ENCODE measurements around the gene PI4KB. TPM values are rescaled to one million over a fixed set of nuclear protein-coding genes. Genes with fewer than 3 reads are reported as not detected.

Gene PI4KB
- total and polyA plus RNA-seq, 9 of the 15 experiments (the other 6 are each of a cell fraction or from before 2014, with no cell fraction given): 3.1 to 65.4 (median 45.1) TPM

DNA sequence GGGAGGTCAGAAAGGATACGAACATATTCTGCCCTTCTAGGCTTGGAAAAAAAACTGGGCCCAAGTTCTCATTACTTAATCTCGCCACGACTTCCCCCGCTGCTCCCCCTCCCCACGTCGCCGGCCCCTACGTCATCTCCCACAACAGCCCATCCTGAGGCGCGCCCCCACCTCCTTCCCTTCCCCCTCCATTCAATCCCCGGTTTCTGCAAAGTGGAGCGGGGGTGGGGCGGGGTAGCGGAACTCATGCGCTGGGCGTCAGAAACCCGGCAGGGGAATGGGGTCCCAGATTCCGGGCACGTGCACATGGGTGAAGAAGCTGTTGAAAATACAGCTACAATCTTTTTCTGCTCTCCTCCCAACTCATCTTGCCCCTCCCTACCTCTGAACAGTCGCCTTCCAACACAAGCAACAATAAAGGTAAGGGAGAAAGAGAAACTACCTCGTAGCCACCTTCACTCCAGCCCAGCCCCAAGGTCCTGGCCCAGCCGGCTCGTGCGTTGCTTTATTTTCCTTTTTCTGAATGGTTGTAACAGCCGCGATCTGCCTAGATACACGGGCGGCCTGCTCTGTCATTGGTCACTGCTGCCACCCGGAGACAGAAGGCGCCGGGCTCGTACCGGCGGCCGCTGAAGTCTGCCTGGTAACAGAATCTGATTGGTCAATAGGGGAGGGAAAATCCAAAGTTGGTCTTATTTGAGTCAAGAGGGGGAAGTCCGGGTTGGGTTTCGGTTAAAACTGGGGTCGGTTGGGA is 19.7 kb upstream of the PI4KB start, which contains the start of gene RFX5 (continued):
- TF ChIP-seq FOXP4 (CRISPR knock-in tag; IDR thresholded peaks at IDR 0.05; ENCODE audit: borderline replicate concordance) (0 out of 2 replicates have a peak, but pooled peaks have one; percentile 44), PHF8 (IDR thresholded peaks at IDR 0.05; ENCODE audit: borderline replicate concordance, low read length) (peak; percentile 65), TCF7L2 (IDR thresholded peaks at IDR 0.05; ENCODE audit: low read depth, low read length) (0 out of 2 replicates have a peak, but pooled peaks have one; percentile 67), GTF2A2 (tag; IDR thresholded peaks at IDR 0.05) (no peak), ZNF696 (CRISPR knock-in tag; conservative IDR thresholded peaks at IDR 0.05) (no peak), ETV1 (tag; conservative IDR thresholded peaks at IDR 0.05; ENCODE audit: low read depth) (peak; percentile 68), BACH1 (tag; IDR thresholded peaks at IDR 0.05) (no peak), MLLT1 (IDR thresholded peaks at IDR 0.05) (peak in 1 of 2 experiments; percentile 63; a peak in 1 of 4 replicates), RBBP5 (IDR thresholded peaks at IDR 0.05; ENCODE audit: borderline replicate concordance, insufficient read depth, low read length, poor library complexity, severe bottlenecking) (peak; percentile 72), SRF (CRISPR knock-in tag; IDR thresholded peaks at IDR 0.05) (no peak), SREBF1 (IDR thresholded peaks at IDR 0.05; ENCODE audit: borderline replicate concordance, low read depth, low read length) (peak; percentile 24; the same call in 1 of the 2 replicates), MTA1 (IDR thresholded peaks at IDR 0.05; ENCODE audit: borderline replicate concordance) (peak; percentile 92), HOXB6 (CRISPR knock-in tag; IDR thresholded peaks at IDR 0.05; ENCODE audit: borderline replicate concordance) (no peak), CREB1 (IDR thresholded peaks at IDR 0.05) (peak; percentile 90), CREB1 (CRISPR knock-in tag; IDR thresholded peaks at IDR 0.05) (peak; percentile 76), TEAD4 (IDR thresholded peaks at IDR 0.05; ENCODE audit: low read length) (peak; percentile 25; the same call in 1 of the 2 replicates), TEAD4 (CRISPR knock-in tag; IDR thresholded peaks at IDR 0.05; ENCODE audit: borderline replicate concordance) (no peak)
